HG03103 (cell line): ENCODE results near the gene DISP3.

Experiments used
- ATAC-seq: cut with Tn5 transposase; IDR thresholded peaks from one replicate; pipeline ENCODE4 v1.9.1; 2021; ENCODE audit warnings: low read depth; ENCODE audit not compliant: unreplicated experiment

The DISP3 gene

DNA sequence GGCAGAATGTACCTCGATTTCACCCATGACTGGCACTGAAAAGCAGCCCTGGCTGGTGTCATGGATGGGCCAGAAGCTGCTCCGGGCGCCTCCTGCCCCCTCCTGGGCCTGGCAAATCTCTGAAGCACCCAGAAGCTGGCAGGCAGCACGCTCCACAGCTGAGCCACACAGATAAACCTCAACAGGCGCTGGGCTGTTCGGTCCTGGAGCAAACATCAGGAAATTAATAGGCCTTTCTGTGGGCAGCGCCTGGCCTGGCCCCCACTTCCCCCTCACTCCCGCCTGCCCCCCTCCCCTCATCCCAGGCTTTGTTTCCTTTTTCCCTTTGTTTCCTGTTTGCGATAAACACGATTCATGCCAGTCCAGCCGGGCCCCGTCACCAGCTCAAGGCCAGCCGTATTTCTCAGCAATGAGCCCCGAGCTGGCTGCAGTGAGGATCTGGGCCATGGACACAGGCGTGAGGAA is 20.1 kb upstream of the DISP3 start:
- ATAC-seq = no peak

DNA sequence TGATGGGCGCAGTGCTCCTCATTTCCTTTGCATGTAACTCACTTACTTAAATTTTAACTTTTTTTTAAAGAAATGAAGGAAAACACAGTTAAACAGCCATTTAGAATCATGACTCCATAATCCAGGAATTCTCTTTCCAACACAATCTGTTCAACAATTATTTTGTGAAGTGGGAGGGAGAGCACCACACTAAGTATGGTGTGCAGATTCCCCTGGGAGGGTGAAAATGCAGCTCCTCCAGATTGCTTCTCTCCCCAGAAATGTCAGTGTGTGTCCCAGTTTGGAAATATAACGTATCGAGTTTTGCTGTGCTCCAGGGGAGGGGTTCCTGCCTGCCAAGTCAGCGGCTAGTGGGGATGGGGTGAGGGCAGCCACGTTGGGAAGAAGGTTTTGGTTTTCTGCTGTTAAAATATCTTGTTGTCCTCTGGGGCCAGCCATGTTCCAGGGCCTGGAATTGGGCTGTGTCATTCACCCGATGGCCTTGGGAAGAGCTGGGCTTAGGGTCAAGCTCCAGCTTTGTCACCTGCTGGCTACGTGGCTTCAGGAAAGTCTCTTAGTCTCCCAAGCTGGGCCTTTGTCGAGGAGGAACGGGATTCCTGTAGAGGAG is 17.3 kb upstream of the DISP3 start:
- ATAC-seq = no peak

DNA sequence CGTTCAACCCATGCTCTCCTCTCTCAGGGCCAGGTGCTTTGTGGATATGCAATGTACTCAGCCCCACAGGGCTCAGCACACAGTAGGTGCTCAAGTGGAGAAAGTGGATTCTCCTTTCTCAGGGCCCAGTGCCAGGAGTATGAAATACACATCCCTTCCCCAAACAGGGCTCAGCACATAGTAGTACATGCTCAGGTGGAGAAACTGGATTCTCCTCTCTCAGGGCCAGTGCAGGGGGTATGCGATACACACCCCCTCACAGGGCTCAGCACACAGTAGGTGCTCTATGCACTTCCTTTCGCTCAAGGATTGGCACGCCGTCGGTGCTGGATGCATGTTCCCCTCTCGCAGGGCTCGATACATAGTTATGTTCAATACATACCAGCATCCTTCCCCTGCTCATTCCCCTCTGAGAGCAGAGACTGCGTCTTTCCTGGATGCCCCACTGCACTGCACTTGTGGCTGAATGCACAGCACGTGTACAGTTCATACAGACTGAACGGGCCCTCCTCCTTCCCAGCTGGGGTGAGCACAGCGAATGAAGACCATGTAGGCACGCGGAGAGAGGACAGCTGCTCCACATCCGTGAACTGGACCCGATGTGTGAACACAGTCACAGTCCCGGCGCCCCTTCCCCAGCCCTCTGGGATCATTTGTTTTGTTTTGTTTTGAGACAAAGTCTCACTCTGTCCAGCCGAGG is 16.6 kb upstream of the DISP3 start:
- no peak for ATAC-seq

DNA sequence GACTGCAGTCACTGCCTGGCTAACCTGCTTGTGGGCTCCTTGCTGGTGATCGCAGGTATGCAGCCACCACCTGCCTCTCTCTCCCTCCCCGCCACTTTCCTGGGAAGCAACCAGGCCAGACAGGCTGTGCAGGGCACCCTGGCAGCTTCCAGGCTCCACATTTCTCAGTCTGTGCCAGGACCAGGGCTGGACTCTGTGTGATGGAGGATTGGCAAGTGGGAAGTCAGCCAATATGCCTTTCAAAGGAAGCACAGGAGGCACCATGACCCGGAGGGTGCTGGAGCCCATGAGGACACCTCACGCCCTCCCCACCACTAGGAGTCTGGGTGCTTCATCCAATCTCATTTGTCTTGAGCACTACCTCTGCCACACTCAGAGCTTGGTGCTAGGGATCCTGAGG is 15.8 kb upstream of the DISP3 start:
- ATAC-seq = no peak

DNA sequence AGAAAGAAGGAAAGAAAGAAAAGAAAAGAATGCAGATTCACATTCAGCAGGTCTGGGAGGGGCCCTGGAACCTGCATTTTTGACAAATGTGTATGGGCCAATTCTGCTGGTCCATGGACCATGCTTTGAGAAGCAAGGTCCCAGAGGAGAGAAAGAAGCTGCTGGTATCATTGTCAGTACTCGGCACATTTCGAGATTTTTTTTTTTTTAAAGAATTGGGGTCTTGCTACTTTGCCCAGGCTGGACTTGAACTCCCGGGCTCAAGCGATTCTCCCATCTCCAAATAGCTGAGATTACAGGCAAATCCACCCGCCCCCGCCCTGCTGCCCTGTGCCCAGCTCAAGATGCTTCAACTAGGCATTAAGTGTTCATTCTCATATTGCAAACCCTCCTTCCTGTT is 13.6 kb upstream of the DISP3 start:
- ATAC-seq = no peak

DNA sequence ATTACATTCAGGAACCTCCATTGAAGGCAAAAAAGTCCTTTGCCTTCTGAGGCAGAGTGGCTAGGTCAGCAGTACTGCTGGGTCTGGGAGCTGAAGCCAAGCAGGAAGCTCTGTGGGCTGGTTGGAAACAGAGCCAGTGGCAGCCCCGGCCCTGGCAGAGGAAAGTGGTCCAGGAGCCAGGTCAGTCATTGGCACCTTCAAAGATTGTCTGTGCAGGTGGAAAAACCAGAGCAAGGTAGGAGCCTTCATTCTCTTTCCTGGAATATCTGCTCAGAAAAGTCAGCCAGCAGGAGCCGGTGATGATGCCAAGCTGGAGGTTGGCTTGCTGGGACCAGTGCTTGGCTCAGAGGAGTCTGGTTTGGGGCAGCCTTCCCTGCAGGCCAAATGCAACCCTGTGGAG is 12.5 kb upstream of the DISP3 start:
- no peak for ATAC-seq

DNA sequence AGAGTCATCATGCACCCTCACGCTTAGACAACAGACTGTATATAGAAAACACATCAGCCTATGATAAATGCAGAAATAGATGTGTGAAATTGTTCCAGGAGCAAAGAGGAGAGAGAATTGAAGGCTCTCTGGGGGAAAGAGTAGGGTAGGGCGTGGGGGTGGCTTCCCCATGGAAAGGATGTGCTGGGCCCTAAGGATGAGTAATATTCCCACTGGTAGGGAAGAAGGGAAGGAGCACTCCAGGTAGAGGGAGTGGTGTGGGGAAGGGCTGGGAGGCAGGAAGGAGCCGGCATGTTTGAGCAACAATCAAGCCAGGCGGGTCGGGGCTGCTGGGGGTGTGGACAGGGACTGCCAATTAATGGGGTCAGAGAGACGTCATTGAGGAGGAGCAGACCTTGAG is 10.1 kb upstream of the DISP3 start:
- ATAC-seq = no peak

DNA sequence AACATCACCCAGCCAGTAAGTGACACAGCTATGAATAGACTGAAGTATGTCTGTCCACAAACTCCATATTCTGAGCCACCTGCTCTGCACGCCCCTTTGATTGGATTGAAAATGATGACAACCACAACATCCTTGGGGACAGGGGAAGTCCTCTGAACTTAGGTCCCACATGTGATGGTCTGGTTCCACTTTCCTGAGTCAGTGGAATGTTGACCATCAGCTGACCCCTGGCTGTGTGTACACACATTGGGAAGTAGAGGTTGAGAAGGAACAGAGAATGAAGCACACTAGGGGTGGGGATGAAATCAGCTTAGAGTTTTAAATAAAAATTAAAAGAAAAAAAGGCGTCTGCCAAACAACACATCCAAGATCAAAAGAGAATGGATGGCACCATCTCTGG is 8.0 kb upstream of the DISP3 start:
- ATAC-seq = no peak

DNA sequence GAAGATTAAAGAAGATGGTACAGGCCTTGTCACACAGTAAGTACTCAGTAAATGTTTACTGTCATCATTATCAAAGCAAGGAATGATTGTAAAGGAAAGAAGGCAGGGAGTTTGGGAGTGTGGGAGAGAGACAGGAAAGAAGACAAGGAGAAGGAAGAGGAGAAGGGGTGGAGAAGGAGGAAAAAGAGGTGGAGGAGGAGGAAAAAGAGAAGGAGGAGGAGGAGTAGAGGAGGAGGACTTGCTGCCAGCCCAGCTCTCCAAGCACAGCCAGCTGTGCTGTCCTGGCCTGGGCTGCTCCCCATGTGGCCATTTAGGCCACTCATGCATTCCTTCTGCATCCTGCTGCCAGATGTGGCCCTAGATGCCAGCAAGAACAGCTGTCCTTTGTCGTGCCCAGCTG is 7.5 kb upstream of the DISP3 start:
- ATAC-seq = no peak

DNA sequence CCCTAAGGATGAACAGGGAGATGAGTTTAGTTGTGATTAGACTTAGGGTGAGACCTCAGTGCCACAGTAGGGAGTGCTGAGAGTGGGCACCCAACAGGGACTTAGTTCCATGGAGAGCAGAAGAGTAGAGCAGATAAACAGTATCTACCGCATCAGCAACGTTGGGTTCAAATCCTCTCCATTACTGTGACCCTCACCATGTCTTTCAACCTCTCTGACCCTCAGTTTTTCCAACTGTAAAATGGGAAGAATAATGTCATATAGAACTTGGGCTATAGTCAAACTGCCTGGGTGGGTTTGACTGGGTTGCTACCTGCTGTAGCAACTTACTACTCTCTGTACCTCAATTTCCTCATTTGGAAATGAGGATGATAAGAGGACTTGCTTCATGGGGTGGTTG is 6.7 kb upstream of the DISP3 start:
- no peak for ATAC-seq

DNA sequence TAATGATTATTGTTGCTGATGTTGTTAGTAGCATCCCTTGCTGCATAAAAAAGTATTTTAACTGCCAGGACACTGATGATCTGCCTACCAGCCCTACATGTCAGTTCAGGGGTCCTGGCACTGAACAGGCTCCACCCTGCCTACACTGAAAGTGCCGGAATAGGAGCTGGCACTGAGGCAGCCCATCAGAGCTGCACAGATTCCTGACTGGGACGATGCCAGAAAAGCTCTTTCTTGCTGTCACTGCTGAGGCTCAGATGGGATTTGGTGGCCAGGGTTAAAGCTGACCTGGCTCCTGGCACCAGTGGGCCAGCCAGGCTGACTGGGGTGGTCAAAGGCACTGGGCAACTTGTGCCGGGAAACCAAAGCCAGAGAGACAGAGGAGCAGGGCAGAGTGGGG is 6.2 kb upstream of the DISP3 start:
- no peak for ATAC-seq

DNA sequence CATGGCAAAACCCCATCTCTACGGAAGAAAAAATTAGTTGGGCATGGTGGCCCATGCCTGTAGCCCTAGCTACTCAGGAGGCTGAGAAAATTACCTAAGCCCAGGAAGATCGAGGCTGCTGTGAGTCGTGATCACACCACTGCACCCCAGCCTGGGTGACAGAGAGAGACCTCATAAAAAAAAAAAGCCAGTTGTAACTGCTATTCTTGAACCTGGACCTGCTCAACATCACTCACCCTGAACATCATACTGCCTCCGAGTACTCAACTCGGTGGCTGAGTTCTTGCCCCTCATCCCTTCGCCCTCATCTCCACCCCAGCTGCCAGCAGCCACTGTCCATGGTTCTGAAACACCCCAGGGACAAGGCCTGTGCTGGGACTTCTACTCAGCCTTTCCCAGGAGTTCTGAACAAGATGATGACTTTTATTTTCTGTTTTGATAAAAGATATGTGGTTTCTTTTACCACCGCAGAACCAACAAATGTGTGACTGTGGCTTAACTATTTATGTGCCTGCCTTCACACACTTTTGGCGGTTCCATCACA is 5.4 kb upstream of the DISP3 start:
- no peak for ATAC-seq

DNA sequence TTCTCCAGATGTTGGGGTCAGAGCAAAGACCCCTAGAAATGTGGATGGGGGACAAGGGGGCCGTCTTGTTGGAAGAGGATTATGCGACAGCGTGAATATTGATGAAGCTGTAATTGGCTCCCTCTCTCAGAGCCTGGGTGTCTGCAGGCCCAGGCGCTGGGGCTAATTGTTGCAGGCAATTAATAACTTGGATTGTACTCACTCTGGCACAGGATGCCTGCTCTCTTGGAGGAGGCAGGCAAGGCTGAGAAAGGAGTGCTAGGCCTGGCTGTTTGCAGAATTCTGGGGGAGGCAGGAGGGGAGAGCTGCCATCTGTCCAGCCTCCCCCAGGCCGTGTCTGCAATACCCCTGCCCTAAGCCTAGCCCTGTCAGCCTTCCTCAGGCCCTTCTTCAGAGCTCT is 4.1 kb upstream of the DISP3 start:
- no peak for ATAC-seq

DNA sequence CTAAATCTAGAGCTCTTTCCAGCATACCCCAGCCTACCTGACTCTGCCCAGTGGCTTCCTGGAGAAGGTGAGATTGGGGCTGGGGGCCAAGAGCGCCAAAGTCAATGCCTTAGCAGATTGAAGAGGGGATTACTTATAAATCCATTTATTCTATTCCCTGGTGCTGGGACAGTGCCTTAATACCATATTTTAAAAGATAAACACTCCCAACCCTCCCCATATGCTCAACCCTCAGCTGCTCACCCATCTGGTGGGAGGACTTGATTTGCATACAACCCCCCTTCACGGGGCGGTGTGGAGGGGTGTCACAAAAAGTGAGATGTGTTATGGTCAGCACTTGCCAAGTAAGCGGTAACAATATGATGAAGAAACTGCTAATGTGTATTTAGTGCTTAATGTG is 3.2 kb upstream of the DISP3 start:
- no peak for ATAC-seq

DNA sequence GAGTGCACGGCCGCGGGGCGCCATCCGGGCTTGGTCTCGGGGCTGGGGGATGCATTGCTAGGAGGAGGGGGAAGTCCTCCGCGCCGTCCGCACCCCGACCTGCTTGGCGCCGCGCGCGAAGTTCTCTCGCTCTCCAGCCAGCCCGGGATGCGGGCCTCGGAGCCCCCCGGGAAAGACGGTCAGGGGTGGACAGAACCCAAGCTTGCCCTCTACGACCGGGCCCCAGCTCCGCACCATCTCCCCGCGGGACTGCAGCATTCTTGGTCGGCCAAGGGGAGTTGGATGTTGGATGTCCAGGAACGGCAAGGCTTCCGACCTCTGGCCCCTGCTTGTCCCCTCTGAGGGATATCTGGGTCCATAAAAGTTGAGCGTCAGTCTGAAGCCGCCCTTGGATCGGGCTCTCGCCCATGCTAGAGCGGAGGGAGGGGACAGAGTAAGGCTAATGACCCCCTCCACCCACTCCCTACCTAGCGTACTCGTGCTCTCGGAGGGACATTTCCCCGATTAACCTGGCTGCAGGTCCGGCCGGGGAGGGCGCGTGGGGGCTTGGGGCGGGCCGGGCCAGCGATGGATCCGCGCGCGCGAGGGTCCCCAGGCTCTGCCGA is 522 bp downstream of the DISP3 start:
- ATAC-seq = no peak

DNA sequence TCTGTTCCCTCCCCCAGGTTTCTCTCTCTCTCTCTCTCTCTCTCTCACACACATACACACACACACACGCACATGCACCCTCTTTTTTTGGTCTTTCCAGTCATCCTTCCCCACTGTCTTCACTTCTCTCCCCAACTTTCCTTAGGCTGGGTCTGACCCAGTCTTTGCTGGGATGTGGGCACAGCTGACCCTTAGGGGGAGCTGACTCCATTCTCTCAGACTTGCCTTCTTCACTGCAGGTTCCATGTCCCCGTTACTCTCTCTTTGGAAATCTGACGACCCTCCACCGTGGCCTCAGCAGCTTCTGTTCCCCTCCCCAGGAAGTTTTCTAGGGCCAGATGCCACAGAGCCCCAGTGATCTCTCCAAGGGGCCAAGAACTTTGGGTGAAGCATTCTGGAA is 2.1 kb downstream of the DISP3 start:
- no peak for ATAC-seq

DNA sequence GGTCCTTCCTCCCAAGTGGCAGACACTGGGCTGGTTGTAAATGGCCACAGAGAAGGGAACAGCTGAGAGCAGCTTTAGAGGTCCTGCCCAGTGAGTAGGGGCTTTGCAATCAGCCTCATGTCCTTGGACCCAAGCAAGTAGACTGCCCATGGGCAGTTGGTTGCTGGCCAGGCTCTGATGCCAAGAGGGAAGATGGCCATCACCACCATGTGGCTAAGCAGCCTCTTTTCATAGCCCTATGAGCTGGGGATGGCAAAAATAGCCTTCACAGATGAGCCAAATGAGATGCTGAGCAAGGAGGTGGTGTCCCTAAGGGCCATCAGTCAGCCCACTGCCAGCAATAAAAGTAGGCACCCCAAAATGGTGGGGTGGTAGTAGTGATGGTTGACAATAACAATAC is 3.2 kb downstream of the DISP3 start:
- ATAC-seq = no peak

DNA sequence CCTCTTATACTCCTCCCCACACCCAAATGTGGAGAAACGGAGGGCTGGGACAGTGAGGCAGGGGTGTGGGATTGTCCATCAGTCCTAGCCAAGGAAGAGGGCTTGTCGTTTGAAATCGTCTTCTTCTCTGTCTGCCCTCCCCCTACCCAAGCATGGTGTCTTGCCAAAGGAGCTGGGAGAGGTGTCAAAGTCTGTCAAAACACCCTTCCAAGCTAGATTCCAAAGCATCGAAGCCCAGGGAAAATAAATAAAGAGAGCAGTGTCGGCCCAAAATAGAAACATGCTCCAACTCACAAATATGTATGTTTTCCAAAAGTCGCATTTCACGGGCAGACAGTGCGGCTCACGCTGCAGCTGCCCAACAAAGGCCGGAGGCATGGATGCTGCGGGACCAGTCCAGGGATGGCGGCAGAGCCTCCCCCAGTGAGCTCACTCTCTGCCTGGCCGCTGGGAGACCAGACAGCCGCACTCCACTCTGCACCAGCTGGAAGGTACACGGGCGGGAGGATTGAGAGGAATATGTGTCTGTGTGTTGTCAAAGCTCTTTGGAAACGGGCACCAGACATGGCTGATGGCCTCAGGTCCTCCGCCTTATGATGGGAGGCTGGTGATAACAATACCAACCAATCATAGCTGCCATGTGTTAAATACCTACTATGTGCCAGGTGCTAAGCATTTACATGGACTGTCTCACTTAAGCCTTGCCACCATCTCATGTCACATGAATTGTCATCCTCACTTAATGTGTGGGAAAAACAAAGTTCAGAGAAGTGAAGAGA is 3.9 kb downstream of the DISP3 start:
- no peak for ATAC-seq

DNA sequence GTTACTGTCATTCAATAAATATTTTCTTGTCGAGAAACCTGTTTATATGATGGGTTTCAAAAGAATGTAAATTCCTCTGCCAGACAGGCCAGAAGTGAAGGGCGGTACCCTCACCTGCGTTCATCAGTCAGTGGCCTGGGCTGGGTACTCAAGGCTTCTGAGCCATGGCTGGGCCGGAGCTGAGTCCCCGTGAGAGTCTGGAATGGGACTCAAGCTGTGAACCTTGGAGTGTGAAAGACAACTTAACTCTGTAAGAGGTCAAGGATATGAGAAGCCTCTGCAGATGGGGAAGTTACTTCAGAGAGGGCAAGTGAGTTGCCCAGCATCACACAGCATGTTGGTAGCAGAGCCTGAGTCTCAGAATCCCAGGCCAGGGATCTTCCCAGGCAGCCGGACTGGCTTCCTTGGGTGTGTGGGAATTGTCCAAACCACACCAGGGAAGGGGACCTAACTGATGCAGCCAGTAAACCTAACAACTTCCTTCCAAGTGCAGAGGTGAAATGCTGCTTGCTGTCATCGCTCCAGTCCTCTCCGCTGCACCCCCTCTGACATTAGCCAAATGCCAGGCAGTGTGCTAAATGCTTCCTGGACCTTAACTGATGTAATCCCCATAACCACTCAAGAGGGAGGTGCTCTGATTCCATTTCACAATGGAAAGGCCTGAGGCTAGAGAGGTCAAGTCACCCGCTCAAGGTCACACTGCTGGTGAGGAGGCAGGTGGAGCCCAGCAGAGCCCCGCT is 4.8 kb downstream of the DISP3 start:
- ATAC-seq = no peak

DNA sequence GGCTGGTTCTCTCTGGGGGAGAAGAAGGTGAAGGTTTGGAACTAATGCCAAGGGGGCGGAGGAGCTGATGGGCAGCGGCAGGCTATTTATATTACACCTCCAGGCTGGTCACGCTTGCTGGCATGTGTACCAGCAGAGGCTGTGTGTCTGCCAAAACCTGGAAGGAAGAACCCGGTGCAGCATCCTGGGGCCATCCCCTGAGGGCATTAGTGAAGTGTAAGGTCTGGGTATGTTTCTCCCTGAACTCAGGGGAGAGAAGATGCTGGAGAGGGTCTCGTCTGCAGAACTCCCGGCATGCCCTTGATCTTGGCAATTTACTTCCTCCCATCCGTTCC is 5.3 kb downstream of the DISP3 start:
- no peak for ATAC-seq

DNA sequence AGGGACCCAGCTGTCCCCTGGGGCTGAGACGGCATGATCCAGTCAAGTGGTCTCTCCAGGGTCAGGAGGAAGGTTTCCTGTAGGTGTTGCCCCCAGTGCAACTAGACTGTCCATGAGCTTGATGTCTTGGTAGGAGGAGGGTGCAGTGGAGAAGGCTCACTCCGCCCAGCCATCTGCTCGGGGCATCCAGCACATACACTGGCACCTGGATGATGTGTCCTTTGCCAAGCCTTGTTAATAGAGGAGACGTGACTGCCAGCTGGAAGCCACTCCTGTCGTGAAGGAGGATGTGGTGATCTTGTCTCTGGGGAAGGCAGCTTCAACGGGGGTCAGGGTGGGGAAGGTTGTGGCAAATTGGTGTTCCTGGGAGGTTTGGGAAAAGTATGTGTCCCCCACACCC is 6.2 kb downstream of the DISP3 start:
- no peak for ATAC-seq
